ENCODE data around the gene ALKBH6. TPM values are rescaled to one million over a fixed set of nuclear protein-coding genes. Genes with fewer than 3 reads are reported as not detected.

ALKBH6 gene
- polyA plus RNA-seq, 1 donor from 2014 or later, result 15.7 TPM

GRCh38 chr19:35973487-35973886 is 40.5 kb downstream of the ALKBH6 start:
- H3K27me3 Mint-ChIP-seq, result peaks cover 12% of the 10 kb centered on the region
- H3K9me3 Mint-ChIP-seq, result no peaks in the 10 kb centered on the region
- H3K27ac Mint-ChIP-seq, result peak overlapping the region in 1 of 3 donors; percentile 19
- H3K4me1 Mint-ChIP-seq, result no peaks in the 10 kb centered on the region
- no peaks in the 10 kb centered on the region for H3K36me3 Mint-ChIP-seq
- H3K4me3 Mint-ChIP-seq, result no peak overlapping the region

- Mint-ChIP-seq H3K4me1 (peaks cover 0 to 1% (median 0%) of the 10 kb centered on the region in 3 donors), H3K27ac (no peak overlapping the region), H3K4me3 (no peak overlapping the region), H3K9me3 (peaks cover 0 to 1% (median 0%) of the 10 kb centered on the region in 3 donors), H3K36me3 (no peaks in the 10 kb centered on the region), H3K27me3 (peaks cover 14% of the 10 kb centered on the region)
These were observed 47.2 kb downstream of the ALKBH6 start for GRCh38 chr19:35966771-35967170.

GRCh38 chr19:35963514-35963913 is 50.5 kb downstream of the ALKBH6 start:
- H3K4me3 Mint-ChIP-seq, result no peak overlapping the region
- peaks cover 24% of the 10 kb centered on the region for H3K27me3 Mint-ChIP-seq
- H3K4me1 Mint-ChIP-seq, result peaks cover 0 to 1% (median 1%) of the 10 kb centered on the region in 3 donors
- H3K9me3 Mint-ChIP-seq, result peaks cover 0 to 1% (median 0%) of the 10 kb centered on the region in 3 donors
- no peaks in the 10 kb centered on the region for H3K36me3 Mint-ChIP-seq
- H3K27ac Mint-ChIP-seq, result peak overlapping the region in 1 of 3 donors; percentile 10

GRCh38 chr19:35960432-35960972 is 53.5 kb downstream of the ALKBH6 start:
- no peak overlapping the region for H3K27ac Mint-ChIP-seq
- no peaks in the 10 kb centered on the region for H3K36me3 Mint-ChIP-seq
- H3K4me3 Mint-ChIP-seq, result peak overlapping the region in 1 of 4 donors; percentile 21
- H3K27me3 Mint-ChIP-seq, result peaks cover 21% of the 10 kb centered on the region
- H3K4me1 Mint-ChIP-seq, result peaks cover 0 to 3% (median 1%) of the 10 kb centered on the region in 3 donors
- peaks cover 0 to 4% (median 4%) of the 10 kb centered on the region in 3 donors for H3K9me3 Mint-ChIP-seq

- no peaks in the 10 kb centered on the region for H3K36me3 Mint-ChIP-seq
- peaks cover 17% of the 10 kb centered on the region for H3K27me3 Mint-ChIP-seq
- no peak overlapping the region for H3K4me3 Mint-ChIP-seq
- H3K27ac Mint-ChIP-seq, result no peak overlapping the region
- peaks cover 0 to 3% (median 1%) of the 10 kb centered on the region in 3 donors for H3K4me1 Mint-ChIP-seq
- peaks cover 0 to 7% (median 4%) of the 10 kb centered on the region in 3 donors for H3K9me3 Mint-ChIP-seq
These were observed 54.1 kb downstream of the ALKBH6 start for GRCh38 chr19:35959968-35960320.

Other genes with a start within 250 kb of the ALKBH6 start
- gene ARHGAP33, start 238.6 kb downstream of the ALKBH6 start, polyA plus RNA-seq, result not detected
- not detected for gene PRODH2, start 201.4 kb downstream of the ALKBH6 start, polyA plus RNA-seq
- not detected for gene NPHS1, start 161.7 kb downstream of the ALKBH6 start, polyA plus RNA-seq
- not detected for gene KIRREL2, start 157.3 kb downstream of the ALKBH6 start, polyA plus RNA-seq
- gene APLP1, start 145.6 kb downstream of the ALKBH6 start, polyA plus RNA-seq, result not detected
- gene NFKBID, start 113.7 kb downstream of the ALKBH6 start, polyA plus RNA-seq, result 28.6 TPM
- 118 TPM for gene HCST, start 111.7 kb downstream of the ALKBH6 start, polyA plus RNA-seq
- gene TYROBP, start 105.9 kb downstream of the ALKBH6 start, polyA plus RNA-seq, result 13.7 TPM
- gene LRFN3, start 77.8 kb downstream of the ALKBH6 start, polyA plus RNA-seq, result 0.15 TPM
- 53.7 TPM for gene SDHAF1, start 19.0 kb downstream of the ALKBH6 start, polyA plus RNA-seq
- gene SYNE4, start 5.4 kb downstream of the ALKBH6 start, polyA plus RNA-seq, result not detected
- gene CLIP3, start 18.7 kb upstream of the ALKBH6 start, polyA plus RNA-seq, result 0.23 TPM
- 5.6 TPM for gene THAP8, start 40.1 kb upstream of the ALKBH6 start, polyA plus RNA-seq
- 0.81 TPM for gene WDR62, start 40.7 kb upstream of the ALKBH6 start, polyA plus RNA-seq
- not detected for gene OVOL3, start 96.9 kb upstream of the ALKBH6 start, polyA plus RNA-seq
- gene POLR2I, start 100.7 kb upstream of the ALKBH6 start, polyA plus RNA-seq, result 144 TPM
- gene TBCB, start 101.3 kb upstream of the ALKBH6 start, polyA plus RNA-seq, result 269 TPM
- gene CAPNS1, start 125.9 kb upstream of the ALKBH6 start, polyA plus RNA-seq, result 139 TPM
- gene COX7A1, start 138.2 kb upstream of the ALKBH6 start, polyA plus RNA-seq, result not detected
- gene ZNF565, start 200.5 kb upstream of the ALKBH6 start, polyA plus RNA-seq, result 3.8 TPM
- gene ZNF146, start 200.9 kb upstream of the ALKBH6 start, polyA plus RNA-seq, result 69.0 TPM

Measured in IgD-negative memory B cell (primary cell).